HG02970 (cell line): ENCODE data around the gene TMEM212.

Experiments used
- ATAC-seq: cut with Tn5 transposase; IDR thresholded peaks from one replicate; pipeline ENCODE4 v1.9.1; 2021; ENCODE audit warnings: mild to moderate bottlenecking, moderate library complexity, moderate number of reproducible peaks; ENCODE audit not compliant: unreplicated experiment, low FRiP score

Gene TMEM212

DNA sequence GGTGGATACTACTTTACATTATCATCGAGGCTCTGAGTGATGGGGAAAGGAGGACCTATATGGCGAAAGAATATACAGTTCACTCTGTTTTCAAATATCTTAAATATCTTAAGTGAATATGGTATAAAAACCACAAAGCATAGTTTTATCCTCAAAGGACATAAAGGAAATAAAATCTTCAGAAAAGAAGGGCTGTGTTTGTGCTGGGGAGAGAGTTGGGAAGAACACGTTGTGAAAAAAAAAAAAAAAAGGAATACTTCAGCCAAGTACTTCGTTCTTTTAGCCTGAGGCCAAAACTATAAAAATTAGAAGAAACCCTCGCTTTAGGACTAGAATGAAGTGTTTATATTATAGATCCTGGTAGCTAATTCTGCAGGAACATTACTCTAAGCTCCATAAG lies 10.2 kb upstream of the TMEM212 start:
- no peak for ATAC-seq

DNA sequence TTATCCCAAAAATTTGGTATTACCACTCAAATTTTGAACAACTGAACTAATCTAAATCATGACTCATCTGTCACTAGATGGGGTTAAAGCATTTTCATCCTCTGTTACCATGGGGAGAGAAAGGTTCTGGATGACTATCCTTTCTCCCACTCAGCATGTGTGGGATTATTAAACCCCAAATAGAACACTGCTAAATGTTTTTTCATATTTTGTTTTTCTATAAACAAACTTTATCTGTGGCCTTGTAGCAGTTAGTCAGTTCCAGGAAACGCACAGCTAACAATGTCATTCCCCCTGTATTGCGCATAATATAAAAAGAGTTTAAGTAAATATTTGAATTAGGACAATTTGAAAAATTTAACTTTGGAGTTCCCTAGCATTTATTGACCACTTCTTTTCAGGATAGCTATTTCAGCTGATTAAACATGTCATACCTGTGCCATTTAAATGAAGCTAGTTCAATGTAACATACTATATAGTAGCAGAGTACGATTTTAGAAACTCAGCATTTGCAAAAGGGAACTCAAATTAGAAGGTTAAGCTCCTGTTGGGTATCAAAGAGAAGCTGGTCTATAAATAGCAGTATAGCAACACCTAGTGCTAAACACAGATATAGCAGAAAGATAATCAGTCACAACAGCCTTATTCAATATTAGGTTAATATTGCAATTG lies 9.2 kb upstream of the TMEM212 start:
- no peak for ATAC-seq

- ATAC-seq = no peak
Observed at GRCh38 chr3:171834461-171834801, 8.7 kb upstream of the TMEM212 start.

DNA sequence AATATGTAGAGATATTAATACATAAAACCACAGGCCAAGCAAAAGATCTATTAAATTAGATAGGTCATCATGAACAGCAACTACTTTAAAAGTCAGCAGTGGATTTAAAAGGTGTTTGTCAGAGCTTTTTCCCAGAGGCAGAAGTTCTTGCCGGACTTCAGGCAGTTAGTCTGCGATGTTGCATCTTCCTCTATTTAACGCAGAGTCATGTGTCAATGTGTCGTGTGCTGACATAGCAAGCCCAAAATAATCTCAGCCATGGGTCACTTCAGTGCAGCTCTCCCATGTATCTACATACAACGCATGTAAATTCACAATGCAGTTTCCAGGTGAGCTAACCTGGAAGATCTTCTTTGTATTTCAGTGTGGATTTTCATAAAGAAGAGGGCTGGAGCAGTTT lies 8.0 kb upstream of the TMEM212 start:
- ATAC-seq = no peak

GRCh38 chr3:171835613-171836012 lies 7.5 kb upstream of the TMEM212 start:
- ATAC-seq = no peak

DNA sequence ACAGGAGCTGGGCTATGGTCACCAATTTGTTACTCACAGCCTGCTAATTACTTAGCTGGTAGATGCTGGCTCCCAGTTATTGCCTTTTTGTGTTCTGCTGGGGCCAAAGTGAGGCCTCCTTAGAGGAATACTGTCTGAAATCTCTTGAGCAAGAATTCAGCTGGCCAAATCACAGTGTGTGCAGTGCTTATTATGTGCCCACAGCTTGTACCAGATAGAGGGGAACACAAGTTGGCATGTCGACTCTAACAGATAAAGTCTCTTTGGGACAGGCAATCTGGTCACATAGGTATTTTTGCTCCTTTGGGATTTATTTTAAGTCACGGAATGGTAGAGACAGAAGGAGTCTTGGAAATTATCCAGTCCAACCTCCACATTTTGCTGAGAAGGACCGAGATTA lies 6.3 kb upstream of the TMEM212 start:
- ATAC-seq = no peak

DNA sequence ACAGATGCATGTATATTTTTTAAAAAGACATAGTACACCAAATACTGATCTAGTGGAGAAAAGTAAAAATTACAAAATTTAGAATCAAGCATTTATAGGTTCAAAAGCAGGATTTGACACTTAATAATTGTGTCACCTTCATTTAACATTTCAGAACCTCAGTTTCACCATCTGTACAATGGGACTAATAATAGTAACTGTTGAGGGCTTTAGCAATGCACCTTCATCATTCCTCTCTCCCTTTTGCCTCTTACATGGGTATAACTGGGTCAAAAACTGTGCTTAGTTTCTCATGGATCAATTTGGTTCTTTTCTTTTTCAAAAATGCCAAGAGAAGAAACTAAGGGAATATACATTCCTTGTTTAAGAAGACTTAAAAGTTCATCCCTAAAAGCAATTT lies 5.5 kb upstream of the TMEM212 start:
- ATAC-seq = no peak

DNA sequence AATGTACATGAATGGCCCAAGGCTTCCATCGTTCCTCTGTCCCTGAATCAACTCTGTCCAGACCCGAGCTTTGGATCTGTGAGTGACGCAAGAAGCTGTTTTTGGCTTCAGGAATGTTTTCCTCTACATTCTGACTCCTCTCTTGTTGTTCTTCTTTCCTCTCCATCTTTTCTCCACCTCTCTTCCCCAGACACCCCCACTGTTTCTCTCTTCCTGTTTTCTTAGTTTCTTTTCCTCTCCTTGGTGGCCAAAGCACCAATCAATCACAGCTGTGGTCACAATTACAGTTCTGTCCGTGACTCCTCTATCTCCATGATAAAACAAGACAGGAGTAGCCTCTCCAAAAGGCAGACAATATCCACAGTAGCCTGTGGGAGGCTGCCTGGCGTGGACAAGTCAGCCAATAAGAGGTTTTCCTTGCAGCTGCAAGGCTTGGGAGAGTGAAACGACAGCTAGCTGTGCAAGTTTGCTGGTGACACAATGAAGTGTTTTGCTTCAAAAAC lies 4.9 kb upstream of the TMEM212 start:
- no peak for ATAC-seq

DNA sequence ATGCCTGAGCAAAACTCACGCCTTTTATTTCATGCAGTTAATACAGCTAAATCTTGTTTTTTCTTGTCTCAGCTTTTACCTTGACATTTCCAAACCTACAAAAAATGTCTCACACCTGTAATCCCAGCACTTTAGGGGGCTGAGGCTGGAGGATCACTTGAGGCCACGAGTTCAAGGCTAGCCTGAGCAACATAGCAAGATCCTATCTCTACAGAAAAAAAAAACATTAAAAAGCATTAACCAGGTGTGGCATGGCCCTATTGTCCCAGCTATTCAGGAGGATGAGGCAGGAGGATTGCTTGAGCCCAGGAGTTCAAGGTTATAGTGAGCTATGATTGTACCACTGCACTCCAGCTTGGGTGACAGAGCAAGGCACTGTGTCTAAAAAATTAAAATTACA lies 3.9 kb upstream of the TMEM212 start:
- no peak for ATAC-seq

- ATAC-seq = no peak
Observed at GRCh38 chr3:171840445-171840810, 2.7 kb upstream of the TMEM212 start.

- no peak for ATAC-seq
Observed at GRCh38 chr3:171840811-171841619, 2.1 kb upstream of the TMEM212 start.

DNA sequence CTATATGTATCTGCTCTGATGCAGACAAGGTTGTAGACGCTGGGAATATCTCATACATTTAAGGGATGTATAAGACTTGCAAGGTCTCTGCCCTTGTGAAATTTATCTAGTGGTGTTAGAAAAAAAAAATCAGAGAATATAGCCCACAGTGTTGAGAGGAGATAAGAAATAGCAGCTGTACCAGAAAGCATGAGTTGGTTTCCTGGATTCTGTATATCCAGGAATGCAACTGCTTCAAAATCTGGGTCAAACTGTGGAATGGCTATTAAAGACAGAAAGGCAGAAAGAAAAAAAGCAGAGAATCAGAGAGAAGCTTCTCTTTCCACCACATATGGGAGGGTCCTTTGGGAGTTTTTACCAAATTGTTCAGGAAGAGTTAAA lies 1.5 kb upstream of the TMEM212 start:
- no peak for ATAC-seq

GRCh38 chr3:171844873-171845272 lies 1.7 kb downstream of the TMEM212 start:
- no peak for ATAC-seq

DNA sequence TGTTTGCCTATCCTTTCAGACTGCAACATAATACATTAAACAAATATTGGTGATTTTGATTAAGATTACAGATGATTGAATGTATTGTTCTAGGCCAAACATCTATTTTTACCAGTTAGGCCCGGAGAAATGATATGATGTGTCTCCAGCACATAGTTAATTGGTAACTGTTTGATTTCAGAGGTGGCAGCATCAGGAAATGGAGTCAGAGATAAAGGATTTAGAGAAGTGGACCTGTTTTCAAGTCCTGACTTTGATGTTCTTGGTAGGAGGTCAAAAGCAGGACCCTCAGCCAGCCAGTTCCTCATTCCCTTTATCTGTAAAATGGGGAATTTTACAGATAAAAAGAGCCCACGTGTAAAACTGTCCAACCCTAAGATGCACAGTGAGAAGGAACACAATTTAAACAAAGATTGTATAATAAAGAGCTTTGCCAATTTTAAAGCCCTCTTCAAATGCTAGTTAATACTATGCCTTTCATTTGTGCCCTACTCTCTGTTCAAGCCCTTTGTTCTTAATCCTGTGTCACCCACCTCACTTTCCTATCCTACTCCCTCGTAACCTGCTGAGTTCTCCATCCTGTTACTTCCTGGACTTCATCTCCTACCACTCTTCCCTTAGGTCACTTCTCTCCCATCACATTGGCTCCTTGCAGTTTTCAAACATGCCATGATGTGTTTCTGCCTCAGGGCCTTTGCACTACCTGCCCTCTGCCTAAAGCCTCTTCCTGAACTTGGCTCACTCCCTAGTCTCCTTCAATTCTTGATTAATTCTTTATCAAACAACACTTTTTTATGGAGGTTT lies 2.5 kb downstream of the TMEM212 start:
- no peak for ATAC-seq

DNA sequence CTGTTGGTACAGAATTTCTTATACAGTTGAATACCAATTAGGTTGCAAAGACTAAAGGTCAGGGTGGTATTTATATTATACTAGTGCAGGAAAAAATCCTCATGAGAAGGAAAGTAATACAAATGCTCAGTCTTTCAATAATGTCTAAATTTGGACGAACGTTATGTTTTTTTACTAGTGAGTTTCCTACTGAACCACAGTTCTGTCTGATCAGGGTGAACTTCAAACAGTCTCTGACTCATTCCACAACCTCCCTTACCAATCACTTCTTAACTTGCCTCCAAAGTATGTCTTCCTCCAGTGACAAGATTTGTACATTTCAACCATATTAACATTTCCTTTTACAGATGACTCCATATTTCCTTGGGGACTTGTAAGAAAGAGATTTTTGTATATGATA lies 3.4 kb downstream of the TMEM212 start:
- no peak for ATAC-seq

GRCh38 chr3:171847133-171847532 lies 4.0 kb downstream of the TMEM212 start:
- no peak for ATAC-seq

GRCh38 chr3:171847595-171848259 lies 4.6 kb downstream of the TMEM212 start:
- no peak for ATAC-seq

DNA sequence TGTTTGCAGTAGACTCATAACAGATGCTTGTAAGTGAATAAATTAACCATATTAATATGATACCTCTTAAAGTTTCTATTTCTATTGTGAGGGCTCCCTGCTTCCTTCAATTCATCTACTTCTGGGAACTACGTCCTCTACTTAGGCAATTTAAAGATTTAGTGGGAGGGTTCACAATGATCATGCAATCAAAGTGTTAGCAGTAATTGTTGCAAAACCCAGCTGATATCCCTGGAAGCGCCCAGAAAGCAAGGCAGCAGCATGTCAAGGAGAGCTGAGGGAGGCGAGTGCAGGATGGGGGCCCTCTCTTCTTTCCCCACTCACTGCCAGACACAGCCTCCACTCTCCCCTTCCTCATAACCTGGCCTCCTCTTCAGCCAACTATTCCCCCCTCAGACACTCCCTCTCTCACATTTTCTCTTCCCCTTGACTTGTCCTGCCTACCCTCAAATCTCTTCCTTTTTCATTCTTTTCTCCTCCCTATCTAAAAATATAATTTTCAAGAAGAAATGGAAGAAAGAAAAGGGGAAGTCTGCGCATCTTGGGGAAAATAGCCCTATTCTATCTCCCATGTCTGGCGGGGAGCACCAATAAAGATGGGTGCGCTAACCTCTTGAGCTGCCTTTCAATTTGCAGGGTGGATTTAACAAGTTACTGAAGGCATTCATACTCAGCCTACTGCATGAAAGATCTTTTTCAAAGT lies 6.6 kb downstream of the TMEM212 start:
- no peak for ATAC-seq

GRCh38 chr3:171850320-171850959 lies 7.3 kb downstream of the TMEM212 start:
- ATAC-seq = no peak
